Left lung (tissue), 10 donors: ENCODE results near the gene UNC13A. TPM values are rescaled to one million over a fixed set of nuclear protein-coding genes. Genes with fewer than 3 reads are reported as not detected.

Source experiments
- ATAC-seq: fragments of 200-7000 bp; cut with Tn5 transposase; one replicate; pipeline ENCODE4 v1.9.1; 2020; ENCODE audit warnings: moderate library complexity
- DNase-seq, 4 donors: peaks; one replicate each; pipeline ENCODE4 v3.0.0-alpha.2; 2013 to 2020
- H3K27ac ChIP-seq, 2 donors: fragments of 200-600 bp; sonication (generic) in 1 of 2; one replicate each; pipeline versions ENCODE4 v1.5.0 to v1.8.0; 2020 to 2021
- H3K27me3 ChIP-seq, 2 donors: fragments of 200-600 bp; sonication (generic) in 1 of 2; one replicate each; pipeline versions ENCODE4 v1.5.0 to v1.8.0; 2020 to 2021
- H3K36me3 ChIP-seq, 2 donors: fragments of 200-600 bp; sonication (generic) in 1 of 2; one replicate each; pipeline versions ENCODE4 v1.5.0 to v1.8.0; 2020 to 2021
- H3K4me1 ChIP-seq, 2 donors: fragments of 200-600 bp; one replicate each; pipeline ENCODE4 v1.8.0; 2021
- H3K4me3 ChIP-seq, 2 donors: fragments of 200-600 bp; sonication (generic) in 1 of 2; one replicate each; pipeline versions ENCODE4 v1.5.0 to v1.8.0; 2020 to 2021; ENCODE audit warnings: mild to moderate bottlenecking in 1 of 2
- H3K9me3 ChIP-seq, 2 donors: fragments of 200-600 bp; sonication (generic) in 1 of 2; one replicate each; pipeline versions ENCODE4 v1.5.0 to v1.8.0; 2020 to 2021
- CTCF ChIP-seq, 2 donors: fragments of 200-600 bp; sonication (generic) in 1 of 2; IDR thresholded peaks; one replicate each; pipeline versions ENCODE4 v1.5.0 to v1.8.0; 2021; ENCODE audit warnings: antibody characterized with exemption in 2 of 2
- intact Hi-C, 2 donors: fragments of 100-400 bp; cut with DNase I; formaldehyde crosslinking; loops; one replicate each; pipeline versions ENCODE4 v1.11.2 to v1.14.2; 2022
- polyA plus RNA-seq, 6 donors: library from polyadenylated mRNA; unstranded; fragments of 120-200 nt; gene quantifications; one replicate each; pipeline ENCODE4 v1.2.1, GENCODE V29; 2013; ENCODE audit not compliant: insufficient read length in 6 of 6
- total RNA-seq, 2 donors: library from RNA; stranded (reverse); fragmentation: NEBNext Ultra II Directional; extraction: Animal tissue kit (Norgen Biotek cat#: 25700); gene quantifications; one replicate each; pipeline ENCODE4 v1.2.1, GENCODE V29; 2021
- donor health status: DM: no; HTN: yes; CAD: no.
- donor health status: DM: no; HTN: no; CAD: no.

UNC13A gene
- total and polyA plus RNA-seq, 8 donors = 0.15 to 0.98 (median 0.56) TPM

- Histone ChIP-seq H3K9me3 (no peaks in the 10 kb centered on the region), H3K27me3 (peaks cover 0 to 56% of the 10 kb centered on the region in 2 donors), H3K36me3 (no peaks in the 10 kb centered on the region), H3K4me1 (peaks cover 0 to 20% of the 10 kb centered on the region in 2 donors), H3K4me3 (no peak overlapping the region), H3K27ac (no peak overlapping the region)
- DNase-seq = no peak
- ATAC-seq = no peak
- TF ChIP-seq CTCF (IDR thresholded peaks at IDR 0.05) = no peak
- intact Hi-C loops = no loop called here
Measured at GRCh38 chr19:17677002-17677401, 11.2 kb downstream of the UNC13A start.

- ATAC-seq = no peak
- H3K4me3 ChIP-seq = no peak overlapping the region
Measured at GRCh38 chr19:17676295-17676694, 11.9 kb downstream of the UNC13A start.

GRCh38 chr19:17673937-17674799, 14.0 kb downstream of the UNC13A start:
- H3K27ac ChIP-seq = no peak overlapping the region
- no peak for DNase-seq
- TF ChIP-seq CTCF (IDR thresholded peaks at IDR 0.05) = no peak
- intact Hi-C loops = no loop called here
- no peak overlapping the region for H3K4me3 ChIP-seq
- no peaks in the 10 kb centered on the region for H3K9me3 ChIP-seq
- no peaks in the 10 kb centered on the region for H3K36me3 ChIP-seq
- no peak for ATAC-seq
- peaks cover 0 to under 1% of the 10 kb centered on the region in 2 donors for H3K4me1 ChIP-seq
- peaks cover 0 to 28% of the 10 kb centered on the region in 2 donors for H3K27me3 ChIP-seq

More at GRCh38 chr19:17676295-17676694, 11.9 kb downstream of the UNC13A start:
- H3K36me3 ChIP-seq = no peaks in the 10 kb centered on the region
- no peak overlapping the region for H3K27ac ChIP-seq
- peaks cover 0 to 16% of the 10 kb centered on the region in 2 donors for H3K4me1 ChIP-seq
- intact Hi-C loops = no loop called here
- no peak for DNase-seq
- H3K27me3 ChIP-seq = peaks cover 0 to 49% of the 10 kb centered on the region in 2 donors
- TF ChIP-seq CTCF (IDR thresholded peaks at IDR 0.05) = no peak
- H3K9me3 ChIP-seq = no peaks in the 10 kb centered on the region

- Histone ChIP-seq H3K4me1 (no peaks in the 10 kb centered on the region), H3K4me3 (no peak overlapping the region), H3K27ac (no peak overlapping the region), H3K27me3 (peaks cover 0 to 10% of the 10 kb centered on the region in 2 donors), H3K36me3 (no peaks in the 10 kb centered on the region), H3K9me3 (no peaks in the 10 kb centered on the region)
- TF ChIP-seq CTCF (IDR thresholded peaks at IDR 0.05) = no peak
- DNase-seq = no peak
- intact Hi-C loops = no loop called here
- ATAC-seq = no peak
Measured at GRCh38 chr19:17671906-17672305, 16.2 kb downstream of the UNC13A start.

GRCh38 chr19:17669419-17669818, 18.7 kb downstream of the UNC13A start:
- no peak overlapping the region for H3K4me3 ChIP-seq
- peaks cover 0 to 3% of the 10 kb centered on the region in 2 donors for H3K27me3 ChIP-seq
- peaks cover 0 to 13% of the 10 kb centered on the region in 2 donors for H3K9me3 ChIP-seq
- DNase-seq (no peak), ATAC-seq (no peak)
- intact Hi-C loops = no loop called here
- H3K4me1 ChIP-seq = no peaks in the 10 kb centered on the region
- TF ChIP-seq CTCF (IDR thresholded peaks at IDR 0.05) = no peak
- no peaks in the 10 kb centered on the region for H3K36me3 ChIP-seq
- no peak overlapping the region for H3K27ac ChIP-seq
